Adrenal gland (tissue), 5 donors: ENCODE data around the gene PCSK6.

Experiments used
- CTCF ChIP-seq, 6 experiments: fragments of 450-650 bp in 4 of 6; fragments of 200-600 bp in 2 of 6; sonication (generic) in 1 of 6; IDR thresholded peaks; 1 replicate in 5 of 6; 2 replicates in 1 of 6; pipeline versions ENCODE4 v1.5.1 to v1.8.0; 2016 to 2021; ENCODE audit warnings: antibody characterized with exemption in 6 of 6, mild to moderate bottlenecking in 2 of 6, moderate library complexity in 1 of 6
- POLR2A ChIP-seq, 2 donors: fragments of 450-650 bp; IDR thresholded peaks; one replicate each; pipeline ENCODE4 v1.6.1; 2017; ENCODE audit warnings: antibody characterized with exemption in 2 of 2, mild to moderate bottlenecking in 2 of 2, moderate library complexity in 1 of 2
- donor health status: DM: no; HTN: no; CAD: no.

- no peak for TF ChIP-seq CTCF (IDR thresholded peaks at IDR 0.05)
- TF ChIP-seq POLR2A (IDR thresholded peaks at IDR 0.05), result no peak
Measured at GRCh38 chr15:101509279-101509678, 19.8 kb upstream of the PCSK6 start.
